Measurements from ENCODE around the gene RAPGEF1.
A peak's percentile ranks its signal among the peaks of the same experiment; 100 is the strongest.
"Not testable (repeated sequence)": the region's sequence is repeated elsewhere in the genome, so short reads cannot be mapped to it uniquely, and the experiment has no call there.

Gene RAPGEF1

DNA sequence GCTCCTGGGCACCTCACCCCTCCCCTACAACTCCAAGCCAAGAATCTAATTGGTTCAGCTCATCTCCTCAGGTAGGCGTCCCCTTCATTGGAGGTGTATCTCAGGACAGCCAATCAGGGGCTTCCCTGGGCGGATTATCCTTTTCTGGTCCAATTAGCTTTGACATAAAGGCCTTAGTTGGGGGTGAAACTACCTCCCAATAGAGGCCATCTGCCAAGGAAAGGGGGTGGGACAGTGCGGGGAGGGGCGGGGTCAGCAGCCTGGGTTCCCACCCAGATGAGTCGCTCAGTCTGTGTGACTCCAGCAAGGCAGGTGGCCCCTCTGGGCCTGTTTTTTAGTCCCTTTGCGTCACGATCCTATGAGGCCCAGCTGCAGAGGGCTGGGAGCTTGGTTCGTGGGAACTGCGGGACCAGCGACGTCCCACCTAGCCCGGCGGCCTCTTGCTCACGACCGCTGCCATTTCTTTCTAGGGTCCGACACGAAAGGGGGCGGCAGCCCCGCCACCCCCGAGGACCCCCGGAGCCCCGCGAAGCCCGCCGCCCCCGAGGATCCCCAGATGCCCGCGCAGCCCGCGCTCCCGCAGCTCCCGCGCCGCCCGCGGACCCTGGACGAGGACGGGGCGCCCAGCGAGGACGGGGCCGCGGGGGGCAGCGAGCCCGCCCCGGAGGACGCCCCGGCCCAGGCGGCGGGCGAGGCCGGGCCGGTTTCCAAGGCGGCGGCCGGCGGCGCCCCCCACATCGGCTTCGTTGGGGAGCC, 185.6 kb downstream of the RAPGEF1 start:
- DNase-seq: no peak

DNA sequence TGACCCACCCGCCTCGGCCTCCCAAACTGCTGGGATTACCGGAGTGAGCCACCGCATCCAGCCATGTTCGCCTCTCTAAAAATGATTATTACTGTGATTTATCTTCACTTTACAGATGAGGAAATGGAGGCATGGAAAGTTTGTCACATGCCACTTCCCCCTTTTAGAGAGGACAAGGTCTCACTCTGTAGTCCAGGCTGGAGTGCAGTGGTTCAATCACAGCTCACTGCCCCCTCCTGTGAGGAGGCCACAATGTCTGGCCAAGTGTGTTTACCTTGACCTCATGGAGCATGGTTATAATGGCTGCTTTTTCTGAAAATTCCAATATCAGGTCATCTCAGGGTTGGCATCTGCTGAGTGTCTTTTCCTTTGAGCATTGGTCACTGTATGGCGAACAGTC, 187.8 kb downstream of the RAPGEF1 start:
- DNase-seq: no peak

- DNase-seq: not testable (repeated sequence)
These were observed 189.4 kb downstream of the RAPGEF1 start for GRCh38 chr9:131550465-131550864.

- DNase-seq: not testable (repeated sequence)
These were observed 190.7 kb downstream of the RAPGEF1 start for GRCh38 chr9:131549186-131549585.

- no peak for DNase-seq
These were observed 193.4 kb downstream of the RAPGEF1 start for GRCh38 chr9:131546336-131547084.

DNA sequence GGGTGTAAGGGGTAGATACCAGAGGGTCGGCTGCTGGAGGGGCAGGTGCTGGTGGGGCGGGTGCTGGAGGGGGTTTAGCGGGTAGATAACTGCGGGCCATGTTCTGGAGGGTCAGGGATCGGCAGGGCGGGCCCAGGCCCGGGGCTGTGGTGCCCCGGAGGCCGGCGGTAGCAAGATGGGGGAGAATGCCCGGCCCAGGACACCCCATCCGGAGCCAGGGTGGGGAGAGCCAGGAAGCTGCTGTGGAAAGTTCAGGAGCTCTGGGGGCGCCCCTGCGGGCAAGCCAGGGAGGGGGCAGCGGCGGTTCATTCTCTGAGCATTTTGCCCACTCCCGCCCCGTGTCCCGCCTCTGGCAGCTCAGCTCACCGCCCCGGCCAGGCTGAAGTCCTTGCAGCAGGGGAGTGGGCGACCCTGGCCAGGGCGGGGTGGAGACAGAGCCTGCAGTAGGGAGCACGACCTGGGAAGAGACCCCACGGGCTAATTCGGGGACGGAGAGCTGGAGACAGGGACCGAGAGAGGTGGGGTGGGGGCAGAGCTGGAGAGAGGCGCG, 194.0 kb downstream of the RAPGEF1 start:
- no peak for DNase-seq

DNA sequence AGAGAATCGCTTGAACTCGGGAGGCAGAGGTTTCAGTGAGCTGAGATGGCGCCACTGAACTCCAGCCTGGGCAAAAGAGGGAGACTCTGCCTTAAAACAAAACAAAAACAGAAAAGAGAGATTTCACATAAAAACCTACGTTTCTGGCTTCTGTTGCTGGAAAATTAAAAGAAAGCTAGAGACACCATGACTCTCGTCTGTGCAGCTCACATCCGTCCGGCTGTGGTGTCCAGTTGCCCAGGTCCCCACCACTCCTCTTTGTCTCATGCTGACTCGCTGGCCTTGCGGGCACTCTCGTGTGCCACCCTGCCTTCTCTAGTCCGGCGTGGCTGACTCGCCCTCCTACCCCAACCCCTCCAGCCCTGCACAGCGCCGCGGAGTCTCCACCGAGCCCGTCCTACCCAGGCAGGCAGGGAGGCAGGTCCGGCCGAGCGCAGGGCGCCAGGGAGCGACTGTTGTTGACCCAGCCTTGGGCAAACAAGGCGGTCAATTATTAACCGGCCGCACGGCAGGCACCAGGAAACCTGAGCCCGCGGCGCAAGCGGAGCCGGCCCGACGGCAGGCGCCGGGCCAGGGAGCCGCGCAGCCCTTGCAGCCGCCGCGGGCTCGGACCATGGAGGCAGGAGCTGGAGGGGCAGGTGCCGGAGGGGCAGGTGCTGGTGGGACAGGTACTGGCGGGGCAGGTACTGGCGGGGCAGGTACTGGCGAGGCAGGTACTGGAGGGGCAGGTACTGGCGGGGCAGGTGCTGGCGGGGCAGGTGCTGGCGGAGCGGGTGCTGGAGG, 194.7 kb downstream of the RAPGEF1 start, which contains the start of gene PRRT1B:
PRRT1B (plus strand) TSS at position 521 of the 783 bp plus-strand sequence; CDS start at position 614, 93 bp downstream.
- DNase-seq: no peak

DNA sequence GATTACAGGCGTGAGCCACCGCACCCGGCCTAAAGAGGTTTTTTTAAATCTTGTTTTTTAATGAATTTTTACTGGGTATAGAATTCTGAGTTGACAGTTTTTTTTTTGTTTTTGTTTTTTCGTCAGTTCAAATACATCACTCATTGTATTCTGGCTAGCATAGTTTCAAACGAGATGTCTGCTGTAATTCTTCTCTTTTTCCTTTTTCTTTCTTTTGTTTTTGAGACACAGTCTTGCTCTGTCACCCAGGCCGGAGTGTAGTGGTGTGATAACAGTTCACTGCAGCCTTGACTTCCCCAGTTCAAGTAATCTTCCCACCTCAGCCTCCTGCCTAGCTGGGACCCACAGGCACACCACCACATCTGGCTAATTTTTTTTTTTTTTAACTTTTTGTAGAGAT, 196.7 kb downstream of the RAPGEF1 start:
- DNase-seq: no peak

- DNase-seq: no peak
These were observed 200.5 kb downstream of the RAPGEF1 start for GRCh38 chr9:131539223-131539923.

GRCh38 chr9:131537946-131538345, 201.9 kb downstream of the RAPGEF1 start:
- no peak for DNase-seq

- DNase-seq: no peak
These were observed 205.1 kb downstream of the RAPGEF1 start for GRCh38 chr9:131534721-131535237.

DNA sequence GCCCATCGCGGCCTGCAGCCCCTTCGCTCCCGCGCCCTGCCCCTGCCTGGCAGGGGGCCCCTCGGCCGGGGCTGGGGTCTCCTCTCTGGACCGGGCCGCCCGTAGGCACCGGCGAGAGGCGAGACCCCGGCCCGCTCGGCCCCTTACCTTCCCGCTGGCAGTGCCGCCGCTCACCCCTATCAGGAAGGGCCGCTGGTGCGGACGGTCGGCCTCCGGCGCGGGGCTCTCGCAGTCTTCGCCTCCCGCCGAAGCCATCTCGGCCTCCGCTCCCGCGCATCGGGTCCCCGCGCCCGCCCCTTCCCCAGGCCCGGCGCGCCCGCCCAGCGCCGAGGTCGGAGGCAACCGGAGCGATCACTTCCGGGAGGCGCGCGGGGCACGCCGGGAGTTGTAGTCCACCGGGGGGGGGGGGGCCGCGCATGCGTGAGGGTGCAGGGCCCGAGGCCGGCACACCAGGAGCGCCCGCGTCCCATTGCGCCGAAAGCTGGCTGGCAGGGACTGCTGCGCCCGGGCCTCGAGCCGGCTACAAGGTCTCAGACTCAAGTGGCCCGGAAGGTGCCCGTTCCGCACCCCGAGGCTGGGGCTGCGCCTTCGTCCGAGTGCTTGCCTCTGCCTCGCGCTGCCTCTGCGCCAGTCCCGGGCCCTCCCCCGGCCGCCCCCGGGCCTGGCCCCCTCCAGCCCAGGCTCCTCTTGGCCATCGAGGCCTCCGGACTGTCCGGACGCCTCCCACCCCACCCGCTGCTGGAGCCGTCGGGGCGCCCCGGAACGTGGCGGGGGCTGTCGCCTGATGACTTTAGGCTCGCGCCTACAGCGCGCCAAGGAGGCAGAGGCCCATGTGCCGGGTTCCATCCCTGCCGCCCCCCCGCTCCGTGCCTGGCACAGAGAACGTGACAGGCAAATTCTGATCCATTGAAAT, 208.7 kb downstream of the RAPGEF1 start, which contains the start of gene UCK1:
UCK1 (minus strand) TSS at position 344 of the 913 bp plus-strand sequence; CDS start at position 255, 89 bp downstream.
- peak; percentile 36 for DNase-seq

DNA sequence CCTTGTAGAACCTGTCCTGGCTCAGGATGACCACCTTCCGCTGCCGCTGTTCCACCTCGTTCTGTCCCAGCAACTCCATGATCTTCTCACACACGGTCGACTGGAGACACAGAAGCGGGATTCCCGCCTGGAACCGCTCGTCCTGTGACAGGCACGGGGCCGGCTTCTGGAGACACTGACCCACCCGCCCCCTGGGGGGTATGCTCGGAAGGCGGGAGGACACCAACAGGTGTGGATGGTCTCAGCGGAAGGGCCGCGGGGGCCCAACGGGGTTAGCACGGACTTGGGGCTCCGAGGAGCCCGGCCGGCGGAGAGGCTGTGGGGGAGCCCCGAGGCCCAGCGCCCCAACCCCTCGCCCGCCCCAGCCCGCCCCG, 209.3 kb downstream of the RAPGEF1 start:
- no peak for DNase-seq

DNA sequence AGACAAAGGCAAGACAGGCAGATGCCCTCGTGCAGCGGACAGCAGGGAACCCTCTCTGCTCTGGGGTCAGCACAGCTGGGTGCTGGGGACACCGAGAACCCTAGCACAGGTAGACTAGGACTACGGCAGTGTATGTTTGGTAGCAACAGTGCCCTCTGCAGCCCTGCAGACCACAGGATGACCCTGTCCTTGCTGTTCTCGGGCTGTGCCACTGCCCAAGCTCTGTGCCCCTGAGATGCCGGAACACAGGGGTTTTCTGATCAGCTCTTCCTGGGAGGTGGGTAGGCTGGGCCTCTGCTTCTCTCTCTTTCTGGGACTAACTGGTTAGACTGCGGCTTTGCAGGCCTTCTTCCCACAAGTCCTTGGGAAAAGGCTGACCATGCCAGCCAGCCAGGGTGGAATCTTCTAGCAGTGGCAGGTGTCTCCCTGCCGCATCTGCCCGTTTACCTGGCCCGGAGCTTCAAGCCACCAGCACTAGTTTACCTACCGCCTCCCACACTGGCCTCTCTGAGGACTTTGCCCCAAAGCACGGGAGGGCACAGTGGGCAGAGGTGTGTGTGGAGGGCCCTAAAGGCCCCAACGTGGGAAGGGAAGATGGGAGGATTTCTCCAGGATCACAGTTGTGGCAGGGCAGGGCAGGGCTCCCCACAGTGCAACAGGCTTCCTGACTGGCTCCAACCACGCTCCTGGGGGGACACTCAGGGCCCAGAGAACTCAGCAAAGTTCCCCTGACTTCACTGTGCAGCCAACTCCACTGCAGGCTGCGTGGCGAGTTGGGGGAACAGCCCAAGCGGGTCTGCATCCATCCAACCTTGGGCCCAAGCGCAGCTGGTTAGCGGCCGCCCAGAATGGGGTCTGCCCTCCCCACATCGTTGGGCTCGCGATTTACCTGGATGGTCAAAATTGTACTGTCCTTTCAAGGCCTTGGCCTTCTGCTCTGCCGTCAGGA, 210.0 kb downstream of the RAPGEF1 start:
- DNase-seq: no peak

DNA sequence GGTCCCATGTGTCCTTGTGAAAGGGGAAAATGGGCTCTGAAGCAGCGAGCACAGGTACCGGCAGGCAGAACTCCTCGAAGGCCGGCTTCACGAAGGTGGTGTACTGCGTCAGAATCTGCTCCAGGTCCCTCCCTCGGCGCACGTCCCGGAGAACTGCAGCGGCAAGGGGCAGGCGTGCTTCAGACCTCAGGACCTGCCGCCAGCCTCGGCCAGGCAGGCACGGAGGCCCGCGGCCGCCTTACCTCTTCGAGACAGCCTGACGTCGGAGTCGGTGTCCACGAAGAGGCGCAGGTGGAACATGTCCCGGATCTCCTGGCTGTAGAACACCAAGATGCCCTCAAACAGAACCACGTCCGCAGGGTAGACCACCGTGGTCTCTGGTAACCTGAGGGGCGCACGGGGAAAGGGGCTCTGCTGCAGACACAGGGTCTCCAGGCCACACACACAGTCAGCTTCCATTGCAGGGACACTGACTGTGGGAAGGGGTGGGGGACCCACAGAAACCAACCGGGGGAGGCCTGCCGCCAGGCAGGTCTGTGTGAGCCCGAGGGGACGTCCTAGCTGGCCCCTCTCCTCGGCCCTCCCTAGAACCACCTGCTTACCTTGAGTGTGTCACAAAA, 210.9 kb downstream of the RAPGEF1 start:
- DNase-seq: no peak

- DNase-seq: no peak
These were observed 211.7 kb downstream of the RAPGEF1 start for GRCh38 chr9:131528186-131528585.

Measured in NCI-H2107 (cell line).